Measurements from ENCODE around the gene FKBP10. TPM values are rescaled to one million over a fixed set of nuclear protein-coding genes. Genes with fewer than 3 reads are reported as not detected.
"Not testable (repeated sequence)": the region's sequence is repeated elsewhere in the genome, so short reads cannot be mapped to it uniquely, and the experiment has no call there.

FKBP10 gene
- total RNA-seq, 1 experiment from 2014 or later = 142 TPM

- POLR2A ChIA-PET = interaction anchor here (0.6 to 4.4 kb wide), 7 partner anchors 11 to 160 kb away, joined by 3 to 35 read pairs (median 3); partner anchors contain the start of genes KLHL11 and ODAD4
- BruUV-seq (replicated peaks) = no TSS peak
Measured at GRCh38 chr17:41849251-41849990, 36.6 kb downstream of the FKBP10 start.

GRCh38 chr17:41851382-41851781 lies 38.6 kb downstream of the FKBP10 start:
- POLR2A ChIA-PET = interaction anchor here (4.4 kb wide), 1 partner anchor 13 kb away, joined by 35 read pairs; the partner anchor contains the start of gene KLHL11
- not testable (repeated sequence) for H3K4me1 Mint-ChIP-seq (ENCODE audit: insufficient read depth, unreplicated experiment)

More at GRCh38 chr17:41849251-41849990, 36.6 kb downstream of the FKBP10 start:
- DNase-seq (ENCODE audit: unreplicated experiment) = no peak
- no peak overlapping the region for H3K27ac Mint-ChIP-seq (ENCODE audit: low read depth, unreplicated experiment)
- H3K27me3 Mint-ChIP-seq (ENCODE audit: insufficient read depth, unreplicated experiment) = no peaks in the 10 kb centered on the region
- intact Hi-C loops (cut with micrococcal nuclease) = no loop called here
- no peak for TF ChIP-seq CTCF (IDR thresholded peaks at IDR 0.05; ENCODE audit: unreplicated experiment)
- no peak overlapping the region for H3K4me3 Mint-ChIP-seq (ENCODE audit: unreplicated experiment)
- no peaks in the 10 kb centered on the region for H3K9me3 Mint-ChIP-seq (ENCODE audit: unreplicated experiment)
- H3K36me3 Mint-ChIP-seq (ENCODE audit: insufficient read depth, unreplicated experiment) = peaks cover 29% of the 10 kb centered on the region
- CTCF ChIA-PET = interaction anchor here (1.2 to 1.3 kb wide), 2 partner anchors 14 to 112 kb away, joined by 3 to 5 read pairs; no protein-coding TSS in a partner anchor
- H3K4me1 Mint-ChIP-seq (ENCODE audit: insufficient read depth, unreplicated experiment) = no peaks in the 10 kb centered on the region

GRCh38 chr17:41860254-41860931 lies 47.6 kb downstream of the FKBP10 start:
- Mint-ChIP-seq H3K36me3 (ENCODE audit: insufficient read depth, unreplicated experiment) (peaks cover 11% of the 10 kb centered on the region), H3K4me1 (ENCODE audit: insufficient read depth, unreplicated experiment) (peaks cover 7% of the 10 kb centered on the region), H3K4me3 (ENCODE audit: unreplicated experiment) (no peak overlapping the region), H3K27ac (ENCODE audit: low read depth, unreplicated experiment) (no peak overlapping the region), H3K9me3 (ENCODE audit: unreplicated experiment) (no peaks in the 10 kb centered on the region), H3K27me3 (ENCODE audit: insufficient read depth, unreplicated experiment) (no peaks in the 10 kb centered on the region)
- no peak for TF ChIP-seq CTCF (IDR thresholded peaks at IDR 0.05; ENCODE audit: unreplicated experiment)
- intact Hi-C loops (cut with micrococcal nuclease) = no loop called here
- BruUV-seq (replicated peaks) = no TSS peak
- DNase-seq (ENCODE audit: unreplicated experiment) = no peak
- POLR2A ChIA-PET = interaction anchor here (0.6 to 1.5 kb wide), 4 partner anchors 11 to 315 kb away, joined by 3 to 5 read pairs (median 3); partner anchors contain the start of genes NT5C3B and P3H4
- CTCF ChIA-PET = interaction anchor here (0.9 kb wide), 1 partner anchor 26 kb away, joined by 4 read pairs; no protein-coding TSS in a partner anchor

More at GRCh38 chr17:41851382-41851781, 38.6 kb downstream of the FKBP10 start:
- H3K27me3 Mint-ChIP-seq (ENCODE audit: insufficient read depth, unreplicated experiment); DNase-seq (ENCODE audit: unreplicated experiment); BruUV-seq (replicated peaks); H3K4me3 Mint-ChIP-seq (ENCODE audit: unreplicated experiment); intact Hi-C loops (cut with micrococcal nuclease); H3K27ac Mint-ChIP-seq (ENCODE audit: low read depth, unreplicated experiment); H3K9me3 Mint-ChIP-seq (ENCODE audit: unreplicated experiment): not testable (repeated sequence)
- CTCF ChIA-PET = interaction anchor here (0.6 kb wide), 1 partner anchor 44 kb away, joined by 3 read pairs; no protein-coding TSS in a partner anchor
- peaks cover 34% of the 10 kb centered on the region for H3K36me3 Mint-ChIP-seq (ENCODE audit: insufficient read depth, unreplicated experiment)

GRCh38 chr17:41863074-41863848 lies 50.5 kb downstream of the FKBP10 start:
- no peaks in the 10 kb centered on the region for H3K9me3 Mint-ChIP-seq (ENCODE audit: unreplicated experiment)
- intact Hi-C loops (cut with micrococcal nuclease) = no loop called here
- CTCF ChIA-PET = interaction anchor here (0.6 to 1.3 kb wide), 5 partner anchors 14 to 200 kb away, joined by 3 to 4 read pairs (median 3); no protein-coding TSS in a partner anchor
- peaks cover 29% of the 10 kb centered on the region for H3K36me3 Mint-ChIP-seq (ENCODE audit: insufficient read depth, unreplicated experiment)
- POLR2A ChIA-PET = interaction anchor here (0.6 to 3.5 kb wide), 15 partner anchors 8 to 560 kb away, joined by 3 to 40 read pairs (median 13); partner anchors contain the start of genes ACLY, CAVIN1, CNP and DNAJC7
- no peak overlapping the region for H3K4me3 Mint-ChIP-seq (ENCODE audit: unreplicated experiment)
- peaks cover 7% of the 10 kb centered on the region for H3K4me1 Mint-ChIP-seq (ENCODE audit: insufficient read depth, unreplicated experiment)
- no peak overlapping the region for H3K27ac Mint-ChIP-seq (ENCODE audit: low read depth, unreplicated experiment)
- no peaks in the 10 kb centered on the region for H3K27me3 Mint-ChIP-seq (ENCODE audit: insufficient read depth, unreplicated experiment)
- DNase-seq (ENCODE audit: unreplicated experiment) = peak; percentile 4
- no TSS peak for BruUV-seq (replicated peaks)
- no peak for TF ChIP-seq CTCF (IDR thresholded peaks at IDR 0.05; ENCODE audit: unreplicated experiment)

Measured in MCF 10A (cell line).